Measurements from ENCODE around the gene MEDAG.

The MEDAG gene

GRCh38 chr13:30934803-30935202 is 28.7 kb downstream of the MEDAG start:
- Histone ChIP-seq H3K9ac (ENCODE audit: low read length) (no peak overlapping the region), H3K36me3 (replicated peaks; ENCODE audit: low read depth, low read length) (no peaks in the 10 kb centered on the region), H3K4me2 (ENCODE audit: low read length) (no peak overlapping the region), H3K4me3 (ENCODE audit: low read length) (no peak overlapping the region), H3K27ac (ENCODE audit: low read length) (no peak overlapping the region), H2AFZ (ENCODE audit: low read depth, low read length) (no peak overlapping the region), H3K79me2 (ENCODE audit: low read length) (no peaks in the 10 kb centered on the region), H3K4me1 (ENCODE audit: low read length) (no peaks in the 10 kb centered on the region), H3K9me3 (ENCODE audit: insufficient read depth, low read length) (no peaks in the 10 kb centered on the region), H4K20me1 (ENCODE audit: insufficient read depth, low read length) (no peaks in the 10 kb centered on the region), H3K27me3 (ENCODE audit: low read depth, low read length) (peaks cover 54% of the 10 kb centered on the region)
- TF ChIP-seq CTCF (IDR thresholded peaks at IDR 0.05; ENCODE audit: low read depth, low read length) (no peak), EZH2phosphoT487 (IDR thresholded peaks at IDR 0.05; ENCODE audit: low read depth) (no peak)

- Histone ChIP-seq H3K79me2 (ENCODE audit: low read length) (no peaks in the 10 kb centered on the region), H4K20me1 (ENCODE audit: insufficient read depth, low read length) (no peaks in the 10 kb centered on the region), H2AFZ (ENCODE audit: low read depth, low read length) (no peak overlapping the region), H3K27me3 (ENCODE audit: low read depth, low read length) (peaks cover 35% of the 10 kb centered on the region), H3K27ac (ENCODE audit: low read length) (no peak overlapping the region), H3K4me1 (ENCODE audit: low read length) (no peaks in the 10 kb centered on the region), H3K9ac (ENCODE audit: low read length) (no peak overlapping the region), H3K36me3 (replicated peaks; ENCODE audit: low read depth, low read length) (no peaks in the 10 kb centered on the region), H3K9me3 (ENCODE audit: insufficient read depth, low read length) (no peaks in the 10 kb centered on the region), H3K4me2 (ENCODE audit: low read length) (no peak overlapping the region), H3K4me3 (ENCODE audit: low read length) (no peak overlapping the region)
- TF ChIP-seq EZH2phosphoT487 (IDR thresholded peaks at IDR 0.05; ENCODE audit: low read depth) = no peak
- TF ChIP-seq CTCF (IDR thresholded peaks at IDR 0.05; ENCODE audit: low read depth, low read length) = no peak
These were observed 30.9 kb downstream of the MEDAG start for GRCh38 chr13:30936971-30937370.

GRCh38 chr13:30943881-30944280 is 37.8 kb downstream of the MEDAG start:
- TF ChIP-seq CTCF (IDR thresholded peaks at IDR 0.05; ENCODE audit: low read depth, low read length) (no peak), EZH2phosphoT487 (IDR thresholded peaks at IDR 0.05; ENCODE audit: low read depth) (no peak)
- H3K36me3 ChIP-seq (replicated peaks; ENCODE audit: low read depth, low read length) = no peaks in the 10 kb centered on the region
- no peak overlapping the region for H3K4me3 ChIP-seq (ENCODE audit: low read length)
- H4K20me1 ChIP-seq (ENCODE audit: insufficient read depth, low read length) = no peaks in the 10 kb centered on the region
- no peaks in the 10 kb centered on the region for H3K9me3 ChIP-seq (ENCODE audit: insufficient read depth, low read length)
- no peaks in the 10 kb centered on the region for H3K4me1 ChIP-seq (ENCODE audit: low read length)
- no peak overlapping the region for H2AFZ ChIP-seq (ENCODE audit: low read depth, low read length)
- H3K79me2 ChIP-seq (ENCODE audit: low read length) = no peaks in the 10 kb centered on the region
- H3K27ac ChIP-seq (ENCODE audit: low read length) = no peak overlapping the region
- H3K27me3 ChIP-seq (ENCODE audit: low read depth, low read length) = peaks cover 30% of the 10 kb centered on the region; the same call in 1 of the 2 replicates
- H3K9ac ChIP-seq (ENCODE audit: low read length) = no peak overlapping the region
- no peak overlapping the region for H3K4me2 ChIP-seq (ENCODE audit: low read length)

GRCh38 chr13:30957258-30957943 is 51.3 kb downstream of the MEDAG start:
- Histone ChIP-seq H4K20me1 (ENCODE audit: insufficient read depth, low read length) (no peaks in the 10 kb centered on the region), H3K79me2 (ENCODE audit: low read length) (no peaks in the 10 kb centered on the region), H3K4me3 (ENCODE audit: low read length) (no peak overlapping the region), H3K4me1 (ENCODE audit: low read length) (no peaks in the 10 kb centered on the region), H3K36me3 (replicated peaks; ENCODE audit: low read depth, low read length) (no peaks in the 10 kb centered on the region), H3K9ac (ENCODE audit: low read length) (no peak overlapping the region), H3K9me3 (ENCODE audit: insufficient read depth, low read length) (no peaks in the 10 kb centered on the region), H3K27me3 (ENCODE audit: low read depth, low read length) (peaks cover 80% of the 10 kb centered on the region), H3K4me2 (ENCODE audit: low read length) (no peak overlapping the region), H2AFZ (ENCODE audit: low read depth, low read length) (no peak overlapping the region), H3K27ac (ENCODE audit: low read length) (no peak overlapping the region)
- TF ChIP-seq EZH2phosphoT487 (IDR thresholded peaks at IDR 0.05; ENCODE audit: low read depth) (no peak), CTCF (IDR thresholded peaks at IDR 0.05; ENCODE audit: low read depth, low read length) (no peak)
